Stimulated activated naive CD4-positive, alpha-beta T cell treated with Interleukin-2 at 50 U/mL for 16 hours (primary cell): ENCODE data around the gene CRHR1.

Source experiments
- DNase-seq: peaks from one replicate; lab custom pipeline; 2025; lab: John Stamatoyannopoulos, UW

CRHR1 gene

DNA sequence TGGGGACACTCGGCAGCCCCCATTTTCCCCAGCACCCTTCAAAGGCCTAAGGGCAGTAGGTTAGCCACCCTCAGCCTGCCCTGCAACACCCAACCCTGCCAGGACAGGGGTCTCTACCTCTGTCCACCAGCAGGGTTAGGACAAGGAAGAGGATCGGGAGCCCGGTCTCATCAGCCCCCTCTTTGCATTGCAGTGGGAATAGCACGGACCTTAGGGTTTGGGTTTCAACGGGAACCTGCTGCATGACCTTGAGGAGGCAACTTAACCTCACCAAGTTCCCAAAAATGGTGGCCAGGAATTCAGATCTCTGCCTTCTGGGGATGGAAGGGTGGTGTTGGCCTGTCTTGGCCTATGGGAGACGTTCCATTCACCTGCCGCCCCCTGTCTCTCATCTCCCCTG, 40.4 kb downstream of the CRHR1 start:
- DNase-seq, result no peak

DNA sequence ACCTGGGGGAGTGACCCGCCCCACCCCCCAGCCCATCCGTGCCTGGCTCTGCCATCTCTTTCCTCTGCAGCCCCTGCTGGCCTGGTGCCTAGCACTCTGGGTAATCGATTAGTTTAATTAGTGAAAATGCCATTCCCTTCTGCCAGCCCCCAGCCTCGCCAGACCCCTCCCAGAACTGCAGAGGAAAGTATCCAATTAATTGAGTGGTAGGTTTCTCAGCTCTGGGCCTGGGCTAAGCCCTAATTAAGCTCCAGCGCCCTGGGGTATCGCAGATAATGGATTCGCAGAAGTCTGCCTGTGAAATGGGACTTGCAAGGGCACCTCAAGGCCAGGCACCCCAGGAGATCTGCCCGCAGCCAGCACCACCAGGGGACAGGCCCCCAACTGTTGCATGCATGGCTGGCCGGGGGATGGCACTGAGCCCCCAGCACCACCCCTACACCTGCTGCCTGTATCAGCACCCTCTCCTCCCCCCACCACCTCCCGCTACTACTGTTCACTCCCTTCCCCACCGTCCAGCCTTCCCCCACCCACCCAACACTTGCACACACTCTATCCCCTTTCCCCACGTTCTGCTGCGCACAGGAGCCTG, 40.9 kb downstream of the CRHR1 start:
- no peak for DNase-seq

DNA sequence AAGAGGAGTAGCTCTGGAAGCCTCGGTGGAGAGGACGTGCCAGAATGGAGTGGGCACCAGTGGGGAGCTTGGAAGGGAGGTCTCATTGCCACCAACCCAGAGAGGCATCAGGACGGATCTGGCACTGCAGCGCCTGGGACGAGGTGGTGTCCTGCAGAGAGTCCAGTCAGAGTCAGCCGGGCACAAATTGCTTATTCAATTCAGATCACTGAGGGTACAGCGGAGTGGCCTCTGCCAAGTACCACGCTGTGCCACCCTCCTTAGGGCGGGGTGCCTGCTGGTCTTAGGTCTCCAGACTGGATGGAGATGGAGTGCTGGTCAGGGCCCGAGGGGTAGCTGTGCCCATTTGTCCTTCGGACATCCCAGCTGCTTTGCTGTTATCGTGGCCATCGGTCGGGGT, 41.7 kb downstream of the CRHR1 start:
- DNase-seq, result no peak

DNA sequence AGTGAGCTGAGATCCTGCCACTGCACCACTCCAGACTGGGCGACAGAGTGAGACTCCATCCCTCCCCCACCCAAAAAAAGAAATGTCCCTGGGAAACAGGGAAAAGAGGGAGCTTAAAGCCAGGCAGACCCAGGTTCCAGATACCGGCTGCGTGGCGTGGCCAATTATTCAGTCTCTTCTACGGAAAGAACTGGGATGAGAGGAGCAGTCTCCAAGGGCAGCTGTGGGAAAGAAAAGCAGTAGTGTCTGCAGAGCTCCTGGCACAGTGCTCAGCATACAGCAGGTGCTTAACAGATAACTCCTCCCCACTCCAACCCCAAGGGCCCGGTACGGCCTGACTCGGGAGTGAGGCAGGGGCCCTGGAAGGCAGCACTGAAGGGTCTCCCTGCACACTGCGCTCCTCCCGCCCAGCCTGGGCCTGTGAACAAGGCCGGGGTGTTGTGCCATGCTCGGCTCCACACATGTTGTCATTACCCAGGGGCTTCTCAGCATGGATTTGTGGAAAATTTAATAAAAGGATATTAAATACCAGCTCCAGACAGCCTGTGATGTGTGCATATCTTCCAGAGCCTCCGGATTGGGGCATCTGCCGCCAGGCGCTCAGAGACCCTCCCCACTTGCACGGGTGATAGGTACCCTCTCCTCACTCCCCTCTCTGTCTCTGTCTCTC, 42.9 kb downstream of the CRHR1 start:
- no peak for DNase-seq

DNA sequence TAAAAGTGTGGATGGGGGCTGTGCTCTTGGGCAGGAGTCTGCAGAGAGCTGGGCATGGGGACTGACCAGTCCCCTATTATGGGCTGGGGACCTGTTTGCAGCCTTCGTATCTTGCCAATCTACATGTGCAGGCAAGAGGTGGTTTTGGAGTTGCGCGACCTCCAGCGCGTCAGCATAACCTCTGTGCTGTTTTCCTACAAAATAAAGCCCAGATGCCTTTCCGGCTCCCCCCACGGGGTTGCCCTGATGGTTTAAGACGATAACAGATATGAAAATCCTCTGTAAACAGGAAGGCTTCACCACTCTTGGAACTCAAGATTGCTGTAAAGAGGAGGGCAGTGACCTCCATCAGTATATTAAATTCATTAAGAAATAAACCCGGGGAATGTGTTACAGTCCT, 44.1 kb downstream of the CRHR1 start:
- DNase-seq, result no peak

DNA sequence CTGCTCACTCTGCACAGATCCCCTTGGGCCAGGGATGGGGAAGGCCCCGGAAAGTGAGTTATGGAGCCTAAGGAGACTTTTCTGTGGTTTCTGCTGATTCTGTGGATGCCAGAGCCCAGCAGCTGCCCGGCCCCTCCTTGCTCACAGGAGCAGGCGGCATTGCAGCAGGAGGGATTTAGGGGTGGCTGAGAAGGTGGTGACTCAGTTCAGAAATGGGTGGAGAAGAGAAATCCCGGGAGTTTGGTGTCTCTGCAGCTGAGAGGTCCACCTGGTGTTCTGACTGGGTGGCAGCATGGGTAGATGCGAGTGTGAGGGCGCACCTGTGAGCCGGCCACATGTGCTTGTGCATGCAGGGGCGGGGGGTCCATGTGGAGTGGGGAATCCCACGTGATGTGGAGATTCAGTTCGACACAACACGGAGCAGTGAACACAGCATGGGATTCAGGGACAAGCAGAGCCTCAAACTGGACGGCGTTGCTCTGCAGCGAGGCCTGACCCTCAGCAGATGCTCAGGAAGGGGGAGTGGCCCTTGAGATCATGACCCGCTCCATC, 44.5 kb downstream of the CRHR1 start:
- no peak for DNase-seq

DNA sequence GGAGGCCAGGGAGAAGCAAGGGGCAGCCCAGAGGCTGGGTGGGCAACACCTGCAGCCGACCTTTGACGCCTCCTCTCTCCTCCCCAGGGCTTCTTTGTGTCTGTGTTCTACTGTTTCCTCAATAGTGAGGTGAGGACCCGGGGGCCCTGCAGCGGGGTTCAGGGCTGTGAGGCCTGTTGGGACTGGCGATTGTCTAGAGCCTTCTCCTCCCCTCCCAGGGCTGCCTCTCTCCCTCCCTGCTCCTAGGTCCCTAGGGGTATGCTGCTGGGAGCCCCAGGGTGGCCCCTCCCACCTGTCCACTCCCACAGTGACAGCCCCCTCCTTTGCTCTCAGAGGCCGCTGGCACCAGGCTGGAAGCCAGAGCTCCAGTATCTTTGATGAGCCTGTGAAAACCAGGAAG, 49.8 kb downstream of the CRHR1 start:
- no peak for DNase-seq

DNA sequence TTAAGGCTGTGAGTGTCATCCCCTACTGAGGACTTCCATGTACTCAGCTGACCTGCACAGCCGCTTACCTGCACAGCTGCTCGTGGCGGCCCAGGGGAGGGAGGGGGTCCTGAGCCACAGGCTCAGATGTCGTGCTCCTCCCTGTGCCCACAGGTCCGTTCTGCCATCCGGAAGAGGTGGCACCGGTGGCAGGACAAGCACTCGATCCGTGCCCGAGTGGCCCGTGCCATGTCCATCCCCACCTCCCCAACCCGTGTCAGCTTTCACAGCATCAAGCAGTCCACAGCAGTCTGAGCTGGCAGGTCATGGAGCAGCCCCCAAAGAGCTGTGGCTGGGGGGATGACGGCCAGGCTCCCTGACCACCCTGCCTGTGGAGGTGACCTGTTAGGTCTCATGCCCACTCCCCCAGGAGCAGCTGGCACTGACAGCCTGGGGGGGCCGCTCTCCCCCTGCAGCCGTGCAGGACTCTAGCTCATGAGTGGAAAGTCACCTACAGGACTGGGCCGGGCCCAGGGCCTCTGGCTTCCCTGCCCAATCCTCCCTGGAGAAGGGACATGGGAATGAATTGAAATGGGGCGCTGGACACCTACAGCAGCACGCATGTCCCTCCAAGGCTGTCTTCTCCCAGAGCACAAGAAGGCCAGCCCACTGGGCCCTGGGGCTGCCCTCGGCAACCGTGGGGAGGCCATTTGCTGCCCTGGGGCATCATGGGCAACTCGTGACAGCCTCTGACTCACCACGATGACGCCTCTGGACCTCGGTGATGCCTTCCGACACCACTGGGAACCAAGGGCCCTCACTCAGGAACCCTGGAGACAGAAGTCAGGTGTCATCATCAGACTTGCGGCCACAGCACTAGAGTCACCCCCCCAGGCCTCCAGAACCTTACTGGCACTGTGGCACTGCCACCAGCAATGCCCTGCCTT, 50.6 kb downstream of the CRHR1 start:
- DNase-seq, result no peak

DNA sequence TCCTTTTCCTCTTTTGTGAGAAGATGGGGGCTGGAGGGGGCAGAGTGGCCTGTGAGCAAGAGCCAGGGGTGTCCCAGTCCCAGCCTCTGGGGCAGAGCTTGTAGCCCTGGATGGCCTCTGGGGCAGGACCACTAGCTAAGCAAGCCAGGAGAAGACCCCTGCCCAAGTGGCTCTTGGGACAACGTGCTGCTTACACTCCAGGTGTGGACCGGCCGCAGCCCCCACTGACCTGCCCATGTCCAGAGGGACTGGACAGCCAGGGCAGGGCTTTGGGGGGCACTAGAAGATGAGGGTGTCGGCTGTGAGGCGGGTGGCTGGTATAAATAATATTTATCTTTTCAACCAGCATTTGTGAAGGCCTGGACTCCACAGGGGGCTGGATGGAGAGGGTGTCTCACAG, 51.4 kb downstream of the CRHR1 start:
- no peak for DNase-seq

DNA sequence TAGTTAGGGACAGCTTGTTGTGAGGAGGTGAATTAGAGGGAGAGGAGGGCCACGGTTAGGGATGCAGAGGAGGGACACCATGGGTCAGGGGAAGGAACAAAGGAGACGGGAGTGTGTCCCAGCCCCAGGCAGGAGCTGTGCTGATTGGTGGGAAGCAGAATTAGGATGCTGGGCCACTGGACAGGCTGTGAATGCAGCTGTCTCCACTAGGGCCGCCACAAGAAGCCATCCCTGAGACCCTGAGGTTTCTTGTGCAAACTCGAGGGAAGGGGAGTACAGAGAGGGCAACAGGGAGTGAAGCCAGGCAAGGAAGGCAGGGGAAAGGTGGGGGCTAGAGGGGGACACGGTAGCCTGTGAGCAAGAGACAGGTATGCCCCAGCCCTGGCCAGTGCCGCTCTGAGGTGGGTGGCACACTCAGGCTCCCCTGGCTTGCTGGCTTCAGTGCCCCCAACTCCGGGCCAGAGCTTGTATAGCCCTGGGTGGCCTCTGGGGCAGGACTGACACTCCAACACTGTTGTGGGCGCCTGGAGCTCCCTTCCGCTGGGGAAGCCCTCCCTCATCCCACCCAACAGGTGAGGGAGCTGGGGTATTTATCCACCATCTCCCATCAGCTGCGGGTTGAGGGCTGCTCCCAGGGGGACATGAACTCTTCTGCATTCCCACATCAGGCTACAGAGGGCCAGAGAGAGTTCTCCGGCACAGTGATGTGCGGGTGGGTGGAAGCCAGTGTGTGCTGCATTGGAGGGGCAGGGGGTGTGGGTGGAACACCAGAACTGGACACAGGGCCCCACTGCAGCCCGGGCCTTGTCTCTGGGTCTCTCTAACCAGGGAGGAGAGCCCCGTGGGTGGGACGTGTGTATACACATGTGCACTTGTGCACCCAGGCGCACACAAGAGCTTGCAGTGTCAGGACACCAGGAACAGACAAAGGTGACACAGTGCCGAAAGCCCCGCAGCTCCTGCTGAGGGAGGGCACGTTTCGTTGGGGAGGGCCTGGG, 52.2 kb downstream of the CRHR1 start:
- DNase-seq, result no peak

DNA sequence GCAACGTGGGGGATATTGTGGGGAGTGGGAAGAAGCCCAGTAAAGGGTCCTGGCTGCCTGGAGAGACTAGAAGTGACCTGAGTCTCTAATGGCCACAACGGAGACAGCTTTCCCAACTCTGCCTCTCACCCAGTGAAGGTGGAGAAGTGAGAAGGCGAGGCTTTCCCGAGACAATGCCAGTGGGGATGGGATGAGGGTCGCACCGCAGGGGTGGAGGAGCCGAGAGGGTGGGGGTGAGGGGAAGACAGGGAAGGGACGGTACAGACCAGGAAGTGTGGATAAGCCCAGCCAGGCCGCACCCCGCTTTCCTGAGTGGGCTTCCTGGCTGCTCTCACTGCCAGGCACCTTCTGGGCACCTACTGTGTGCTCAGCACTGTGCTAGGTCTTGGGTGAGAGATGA, 53.1 kb downstream of the CRHR1 start:
- DNase-seq, result no peak

DNA sequence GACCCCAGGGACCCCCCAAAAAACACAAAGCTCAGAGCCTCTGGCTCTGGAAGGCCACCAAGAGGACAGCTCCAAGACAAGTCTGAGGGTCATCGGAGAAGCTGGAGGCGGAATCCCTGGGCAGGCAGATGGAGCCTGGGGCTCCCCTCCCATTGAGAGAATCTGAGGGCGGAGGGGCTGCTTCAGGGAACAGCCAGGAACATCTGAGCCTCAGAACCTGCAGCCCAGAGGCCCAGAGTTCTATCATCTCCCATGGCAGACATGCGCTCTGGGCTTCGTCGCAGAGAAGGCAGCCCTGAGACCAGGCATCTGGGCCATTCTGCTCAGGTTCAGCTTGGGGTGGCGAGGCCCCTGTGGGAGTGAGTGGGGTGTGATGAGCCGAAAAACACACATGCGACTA, 53.5 kb downstream of the CRHR1 start:
- DNase-seq, result no peak

DNA sequence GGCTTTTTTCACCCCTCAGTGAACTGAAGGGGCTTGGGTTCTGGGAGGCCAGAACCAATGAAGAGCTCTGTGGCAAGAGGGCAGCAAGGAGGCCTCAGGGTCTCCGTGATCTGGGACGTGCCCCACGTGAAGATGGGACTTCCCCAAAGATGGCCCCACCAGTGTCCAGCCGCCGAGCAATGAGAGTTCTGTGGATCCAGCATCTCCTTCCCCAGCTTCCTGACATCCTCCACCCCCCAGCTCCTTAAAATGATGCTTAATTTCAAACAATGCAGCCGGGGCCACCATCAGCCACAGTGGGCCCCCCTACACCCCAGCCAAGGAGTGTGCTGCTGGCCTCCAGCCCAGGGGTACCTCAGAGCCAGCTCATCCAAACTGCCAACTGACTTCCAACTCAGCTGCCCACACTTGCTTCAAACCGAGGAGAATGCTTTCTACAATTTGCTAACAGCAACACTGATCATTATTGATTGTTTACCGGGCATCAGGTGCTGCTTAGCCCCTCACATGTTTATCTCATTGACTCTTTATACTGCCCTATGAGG, 54.7 kb downstream of the CRHR1 start:
- DNase-seq, result no peak

DNA sequence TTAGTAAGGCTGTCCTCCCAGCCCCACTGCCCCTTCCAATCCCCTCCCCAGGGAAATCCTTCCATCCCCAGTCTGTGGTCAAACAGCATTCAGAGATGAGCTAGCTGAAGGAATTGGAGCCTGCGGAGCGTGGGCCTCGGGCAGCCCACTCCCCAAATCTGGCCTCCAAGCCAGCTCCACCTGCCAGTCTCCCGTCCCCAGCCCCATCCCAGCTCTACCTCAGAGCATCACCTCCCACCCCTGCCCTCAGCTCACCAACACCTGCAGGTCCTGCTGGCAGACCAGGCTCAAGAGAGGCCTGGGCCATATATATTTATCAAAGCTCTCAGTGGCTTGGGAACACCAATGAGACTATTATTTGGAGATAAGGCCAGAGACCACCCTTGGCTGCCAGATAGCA, 55.3 kb downstream of the CRHR1 start:
- DNase-seq, result no peak

DNA sequence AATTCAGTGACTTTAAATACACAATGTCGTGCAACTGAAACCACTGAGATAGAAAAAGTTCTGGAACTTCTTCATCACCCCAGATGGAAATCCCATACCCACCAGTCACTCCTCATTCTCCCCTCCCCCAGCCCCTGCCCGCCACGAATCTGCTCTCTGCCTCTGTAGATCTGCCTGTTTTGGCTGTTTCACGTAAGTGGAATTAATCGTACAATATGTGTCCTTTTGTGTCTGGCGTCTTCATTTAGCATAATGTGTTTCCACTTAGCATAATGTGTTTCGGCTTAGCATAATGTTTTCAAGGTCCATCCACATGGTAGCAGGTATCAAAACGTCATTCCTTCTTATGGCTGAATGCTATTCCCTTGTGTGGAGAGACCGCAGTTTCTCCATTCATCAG, 57.1 kb downstream of the CRHR1 start:
- DNase-seq, result no peak

DNA sequence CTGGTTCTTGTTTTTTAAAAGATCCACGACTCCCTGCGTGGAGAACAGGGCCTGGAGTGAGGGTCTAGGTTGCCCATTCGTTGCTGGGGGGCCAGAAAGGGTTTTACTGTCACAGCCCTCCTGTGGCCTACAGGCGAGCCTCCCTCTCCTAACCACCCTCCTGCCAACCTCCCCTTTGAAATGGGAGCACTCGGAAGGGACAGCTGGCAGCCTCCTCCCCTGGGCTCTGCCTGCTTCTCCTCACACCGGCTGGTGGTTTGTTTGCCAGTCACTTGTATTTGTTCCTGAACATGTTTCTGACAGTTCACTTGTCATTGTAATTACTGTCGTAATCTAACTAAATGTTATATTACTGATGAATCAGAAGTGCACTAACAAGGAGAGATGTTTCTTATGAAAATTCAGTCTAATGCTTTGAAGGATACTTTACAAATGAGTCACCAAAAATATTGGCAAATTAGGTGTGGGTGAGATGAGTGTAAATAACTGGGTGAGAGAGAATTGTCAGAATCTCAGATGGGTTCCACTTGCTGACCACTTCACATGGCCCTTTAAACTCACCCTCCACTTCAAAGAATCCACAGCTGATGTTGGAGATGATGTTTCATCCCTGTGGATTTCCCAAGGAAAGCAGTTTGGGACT, 57.9 kb downstream of the CRHR1 start:
- DNase-seq, result no peak

DNA sequence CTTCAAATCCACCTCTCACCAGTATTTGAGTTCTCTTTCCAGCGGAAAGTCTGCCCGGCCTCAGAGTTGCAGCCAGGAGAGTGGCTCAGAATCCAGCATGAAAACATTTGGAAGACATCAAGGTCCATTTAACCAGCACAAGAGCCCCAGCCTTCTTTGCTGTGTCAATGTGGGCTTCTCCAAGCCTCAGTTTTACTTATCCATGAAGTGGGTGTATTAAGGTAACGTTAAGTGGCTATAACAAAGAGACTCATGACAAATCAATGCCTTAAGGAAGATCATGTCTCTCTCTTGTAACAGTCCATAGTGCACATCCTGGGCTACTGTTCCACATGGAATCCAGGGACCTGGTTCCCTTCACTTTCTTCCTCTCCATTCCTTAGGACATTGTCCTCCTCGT, 59.6 kb downstream of the CRHR1 start:
- DNase-seq, result no peak

DNA sequence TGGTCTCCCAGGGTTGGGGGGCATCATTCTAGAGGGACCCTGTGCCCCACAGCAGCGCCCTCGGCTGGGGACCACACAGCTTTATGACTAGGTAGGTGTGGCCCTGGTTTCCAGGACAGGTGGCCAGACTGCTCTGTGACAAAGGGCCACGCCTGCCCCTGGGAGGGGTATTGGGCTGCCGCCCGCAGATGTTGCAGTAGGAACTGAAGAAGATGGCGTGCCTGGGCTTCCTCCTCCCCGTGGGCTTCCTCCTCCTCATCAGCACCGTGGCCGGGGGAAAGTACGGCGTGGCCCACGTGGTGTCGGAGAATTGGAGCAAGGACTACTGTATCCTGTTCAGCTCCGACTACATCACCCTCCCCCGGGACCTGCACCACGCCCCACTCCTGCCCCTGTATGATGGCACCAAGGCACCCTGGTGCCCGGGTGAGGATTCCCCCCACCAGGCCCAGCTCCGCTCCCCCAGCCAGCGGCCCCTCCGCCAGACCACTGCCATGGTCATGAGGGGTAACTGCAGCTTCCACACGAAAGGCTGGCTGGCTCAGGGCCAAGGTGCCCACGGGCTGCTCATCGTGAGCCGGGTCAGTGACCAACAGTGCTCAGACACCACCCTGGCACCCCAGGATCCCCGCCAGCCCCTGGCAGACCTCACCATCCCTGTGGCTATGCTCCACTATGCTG, 60.7 kb downstream of the CRHR1 start, which contains the start of gene SPPL2C:
SPPL2C (plus strand) TSS at position 187 of the 681 bp plus-strand sequence; CDS start at position 213, 26 bp downstream.
- DNase-seq, result no peak

DNA sequence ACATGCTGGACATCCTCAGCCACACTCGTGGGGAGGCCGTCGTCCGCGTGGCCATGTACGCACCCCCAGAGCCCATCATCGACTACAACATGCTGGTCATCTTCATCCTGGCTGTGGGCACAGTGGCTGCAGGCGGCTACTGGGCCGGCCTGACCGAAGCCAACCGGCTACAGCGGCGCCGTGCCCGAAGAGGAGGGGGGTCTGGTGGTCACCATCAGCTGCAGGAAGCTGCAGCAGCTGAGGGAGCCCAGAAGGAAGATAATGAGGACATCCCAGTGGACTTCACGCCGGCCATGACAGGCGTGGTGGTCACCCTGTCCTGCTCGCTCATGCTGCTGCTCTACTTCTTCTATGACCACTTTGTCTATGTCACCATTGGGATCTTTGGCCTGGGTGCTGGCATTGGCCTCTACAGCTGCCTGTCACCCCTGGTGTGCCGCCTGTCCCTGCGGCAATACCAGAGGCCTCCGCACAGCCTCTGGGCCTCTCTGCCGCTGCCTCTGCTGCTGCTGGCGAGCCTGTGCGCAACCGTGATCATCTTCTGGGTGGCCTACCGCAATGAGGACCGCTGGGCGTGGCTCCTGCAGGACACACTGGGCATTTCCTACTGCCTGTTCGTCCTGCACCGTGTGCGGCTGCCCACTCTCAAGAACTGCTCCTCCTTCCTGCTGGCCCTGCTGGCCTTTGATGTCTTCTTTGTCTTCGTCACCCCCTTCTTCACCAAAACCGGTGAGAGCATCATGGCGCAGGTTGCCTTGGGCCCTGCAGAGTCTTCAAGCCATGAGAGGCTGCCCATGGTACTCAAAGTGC, 61.5 kb downstream of the CRHR1 start:
- no peak for DNase-seq
